Activated naive CD4-positive, alpha-beta T cell treated with anti-CD3 and anti-CD28 coated beads, Interleukin-2, amount 10 ng/mL, durations not matched to agents 7 days and 5 days (primary cell): ENCODE data around the gene KIF1B.
"Not testable (repeated sequence)": the region's sequence is repeated elsewhere in the genome, so short reads cannot be mapped to it uniquely, and the experiment has no call there.

ENCODE experiments used
- CTCF ChIA-PET: fragments of 350-600 bp; sonication (Branson Sonifier 250); formaldehyde crosslinking; loops from one replicate; lab custom pipeline; 2021; ENCODE audit warnings: antibody characterized with exemption; lab: Charles Lee
- DNase-seq: peaks from one replicate; pipeline ENCODE4 v3.0.0-alpha.2; 2020
- H3K27ac Mint-ChIP-seq: one replicate; pipeline ENCODE4 v1.8.0; 2021; ENCODE audit warnings: mild to moderate bottlenecking, moderate library complexity, mixed read lengths
- H3K27me3 Mint-ChIP-seq: one replicate; pipeline ENCODE4 v1.8.0; 2021; ENCODE audit warnings: mild to moderate bottlenecking, mixed read lengths
- H3K36me3 Mint-ChIP-seq: one replicate; pipeline ENCODE4 v1.8.0; 2021; ENCODE audit warnings: mixed read lengths
- H3K4me1 Mint-ChIP-seq: one replicate; pipeline ENCODE4 v1.8.0; 2021; ENCODE audit warnings: mixed read lengths
- H3K4me3 Mint-ChIP-seq: one replicate; pipeline ENCODE4 v1.8.0; 2021; ENCODE audit warnings: mild to moderate bottlenecking, moderate library complexity, mixed read lengths
- H3K9me3 Mint-ChIP-seq: one replicate; pipeline ENCODE4 v1.8.0; 2021; ENCODE audit warnings: mixed read lengths

Gene KIF1B

DNA sequence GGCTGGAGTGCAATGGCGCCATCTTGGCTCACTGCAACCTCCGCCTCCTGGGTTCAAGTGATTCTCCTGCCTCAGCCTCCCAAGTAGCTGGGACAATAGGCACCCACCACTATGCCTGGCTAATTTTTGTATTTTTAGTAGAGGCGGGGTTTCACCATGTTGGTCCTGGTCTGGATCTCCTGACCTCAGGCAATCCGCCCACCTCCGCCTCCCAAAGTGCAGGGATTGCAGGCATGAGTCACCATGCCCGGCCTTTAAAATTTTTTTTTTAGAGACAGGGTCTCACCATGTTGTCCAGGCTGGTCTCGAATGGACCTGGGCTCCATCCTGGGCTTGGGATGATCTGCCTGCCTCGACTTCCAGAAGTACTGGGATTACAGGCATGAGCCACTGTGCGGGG, 49.2 kb downstream of the KIF1B start:
- H3K4me1 Mint-ChIP-seq, H3K9me3 Mint-ChIP-seq, H3K4me3 Mint-ChIP-seq, H3K36me3 Mint-ChIP-seq, H3K27ac Mint-ChIP-seq, DNase-seq, H3K27me3 Mint-ChIP-seq: not testable (repeated sequence)
- CTCF ChIA-PET, result interaction anchor here (0.6 to 0.7 kb wide), 2 partner anchors 11 to 18 kb away, joined by 3 to 4 read pairs; no protein-coding TSS in a partner anchor

- Mint-ChIP-seq H3K27ac (no peak overlapping the region), H3K27me3 (no peaks in the 10 kb centered on the region), H3K4me3 (no peak overlapping the region), H3K36me3 (peaks cover 7% of the 10 kb centered on the region), H3K9me3 (no peaks in the 10 kb centered on the region), H3K4me1 (peaks cover 9% of the 10 kb centered on the region)
- CTCF ChIA-PET, result no interaction called here
- no peak for DNase-seq
Observed at GRCh38 chr1:10263450-10264082, 53.2 kb downstream of the KIF1B start.

GRCh38 chr1:10265027-10265426, 54.7 kb downstream of the KIF1B start:
- H3K9me3 Mint-ChIP-seq, result no peaks in the 10 kb centered on the region
- no peak overlapping the region for H3K4me3 Mint-ChIP-seq
- H3K36me3 Mint-ChIP-seq, result peaks cover 4% of the 10 kb centered on the region
- H3K4me1 Mint-ChIP-seq, result peaks cover 9% of the 10 kb centered on the region
- CTCF ChIA-PET, result interaction anchor here (0.5 to 1.8 kb wide), 2 partner anchors 8 to 55 kb away, joined by 3 to 5 read pairs; partner anchors contain the start of gene KIF1B
- H3K27me3 Mint-ChIP-seq, result no peaks in the 10 kb centered on the region
- no peak for DNase-seq
- no peak overlapping the region for H3K27ac Mint-ChIP-seq

GRCh38 chr1:10265900-10266299, 55.5 kb downstream of the KIF1B start:
- no peak overlapping the region for H3K4me3 Mint-ChIP-seq
- H3K27me3 Mint-ChIP-seq, result no peaks in the 10 kb centered on the region
- H3K9me3 Mint-ChIP-seq, result no peaks in the 10 kb centered on the region
- H3K36me3 Mint-ChIP-seq, result peaks cover 4% of the 10 kb centered on the region
- H3K4me1 Mint-ChIP-seq, result peaks cover 9% of the 10 kb centered on the region
- CTCF ChIA-PET, result interaction anchor here (0.7 to 1.8 kb wide), 3 partner anchors 56 to 260 kb away, joined by 3 to 5 read pairs (median 3); partner anchors contain the start of gene KIF1B
- no peak overlapping the region for H3K27ac Mint-ChIP-seq
- DNase-seq, result no peak

DNA sequence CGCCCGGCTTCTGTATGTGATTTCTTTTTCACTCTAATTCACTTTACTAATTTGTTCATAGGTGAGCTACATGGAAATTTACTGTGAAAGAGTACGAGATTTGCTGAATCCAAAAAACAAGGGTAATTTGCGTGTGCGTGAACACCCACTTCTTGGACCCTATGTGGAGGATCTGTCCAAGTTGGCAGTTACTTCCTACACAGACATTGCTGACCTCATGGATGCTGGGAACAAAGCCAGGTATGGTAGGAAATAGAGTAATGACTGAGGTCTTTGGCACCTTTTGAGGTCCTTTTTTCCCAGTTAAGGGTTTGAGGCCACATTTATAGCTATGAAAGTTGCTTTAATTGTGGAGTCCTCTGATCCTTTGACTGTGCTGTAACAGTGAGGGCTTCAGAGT, 56.9 kb downstream of the KIF1B start:
- peaks cover 12% of the 10 kb centered on the region for H3K4me1 Mint-ChIP-seq
- CTCF ChIA-PET, result no interaction called here
- DNase-seq, result no peak
- H3K27me3 Mint-ChIP-seq, result no peaks in the 10 kb centered on the region
- H3K36me3 Mint-ChIP-seq, result peaks cover 5% of the 10 kb centered on the region
- H3K4me3 Mint-ChIP-seq, result no peak overlapping the region
- no peaks in the 10 kb centered on the region for H3K9me3 Mint-ChIP-seq
- no peak overlapping the region for H3K27ac Mint-ChIP-seq

DNA sequence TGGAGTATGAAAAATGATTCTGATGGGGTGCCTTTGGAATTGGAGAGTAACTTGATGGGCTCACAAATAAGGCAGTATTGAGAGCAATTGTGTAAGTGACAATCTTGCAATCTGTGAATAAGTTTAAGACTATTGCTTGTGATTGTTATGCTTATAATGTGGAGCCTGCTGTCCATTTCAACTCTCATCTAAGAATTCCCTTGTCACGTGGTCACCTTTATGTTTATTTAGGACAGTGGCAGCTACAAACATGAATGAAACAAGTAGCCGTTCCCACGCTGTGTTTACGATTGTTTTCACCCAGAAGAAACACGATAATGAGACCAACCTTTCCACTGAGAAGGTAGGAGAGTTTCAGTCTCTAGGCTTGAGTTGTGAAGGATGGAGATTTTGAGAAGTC, 57.6 kb downstream of the KIF1B start:
- Mint-ChIP-seq H3K9me3 (no peaks in the 10 kb centered on the region), H3K36me3 (peaks cover 5% of the 10 kb centered on the region)

GRCh38 chr1:10271090-10271489, 60.7 kb downstream of the KIF1B start:
- H3K9me3 Mint-ChIP-seq, result no peaks in the 10 kb centered on the region
- DNase-seq, result no peak
- no peak overlapping the region for H3K27ac Mint-ChIP-seq
- no peak overlapping the region for H3K4me3 Mint-ChIP-seq
- H3K4me1 Mint-ChIP-seq, result peaks cover 3% of the 10 kb centered on the region
- H3K27me3 Mint-ChIP-seq, result no peaks in the 10 kb centered on the region
- peaks cover 6% of the 10 kb centered on the region for H3K36me3 Mint-ChIP-seq
- CTCF ChIA-PET, result no interaction called here

More for the DNA sequence above, 57.6 kb downstream of the KIF1B start:
- Mint-ChIP-seq H3K4me1 (peaks cover 12% of the 10 kb centered on the region), H3K27ac (no peak overlapping the region), H3K4me3 (no peak overlapping the region), H3K27me3 (no peaks in the 10 kb centered on the region)
- no peak for DNase-seq
- CTCF ChIA-PET, result no interaction called here

DNA sequence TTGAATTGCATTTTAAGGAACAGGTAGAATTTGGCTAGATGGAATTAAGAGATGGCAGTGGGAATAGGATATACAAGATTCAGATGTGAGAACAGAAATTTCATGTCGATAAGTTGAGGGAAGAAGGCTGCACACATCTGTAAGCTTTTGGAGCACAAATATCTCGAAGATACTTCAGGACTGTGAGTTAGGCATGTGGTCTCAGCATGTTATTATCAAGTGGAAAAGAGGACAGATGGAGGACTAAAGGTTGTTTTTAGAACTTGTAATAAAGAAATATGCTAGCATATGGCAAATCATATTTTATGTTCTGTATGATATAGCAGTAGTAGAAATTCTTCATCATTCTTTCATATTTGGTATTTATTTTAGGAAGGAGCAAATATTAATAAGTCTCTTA, 61.5 kb downstream of the KIF1B start:
- H3K27me3 Mint-ChIP-seq, result no peaks in the 10 kb centered on the region
- DNase-seq, result no peak
- H3K9me3 Mint-ChIP-seq, result no peaks in the 10 kb centered on the region
- H3K4me1 Mint-ChIP-seq, result peaks cover 3% of the 10 kb centered on the region
- no peak overlapping the region for H3K27ac Mint-ChIP-seq
- no peak overlapping the region for H3K4me3 Mint-ChIP-seq
- CTCF ChIA-PET, result no interaction called here
- peaks cover 6% of the 10 kb centered on the region for H3K36me3 Mint-ChIP-seq

GRCh38 chr1:10272274-10272673, 61.9 kb downstream of the KIF1B start:
- Mint-ChIP-seq H3K9me3 (no peaks in the 10 kb centered on the region), H3K27me3 (no peaks in the 10 kb centered on the region), H3K4me1 (peaks cover 3% of the 10 kb centered on the region), H3K36me3 (peaks cover 6% of the 10 kb centered on the region), H3K27ac (no peak overlapping the region), H3K4me3 (no peak overlapping the region)
- no peak for DNase-seq
- CTCF ChIA-PET, result no interaction called here

DNA sequence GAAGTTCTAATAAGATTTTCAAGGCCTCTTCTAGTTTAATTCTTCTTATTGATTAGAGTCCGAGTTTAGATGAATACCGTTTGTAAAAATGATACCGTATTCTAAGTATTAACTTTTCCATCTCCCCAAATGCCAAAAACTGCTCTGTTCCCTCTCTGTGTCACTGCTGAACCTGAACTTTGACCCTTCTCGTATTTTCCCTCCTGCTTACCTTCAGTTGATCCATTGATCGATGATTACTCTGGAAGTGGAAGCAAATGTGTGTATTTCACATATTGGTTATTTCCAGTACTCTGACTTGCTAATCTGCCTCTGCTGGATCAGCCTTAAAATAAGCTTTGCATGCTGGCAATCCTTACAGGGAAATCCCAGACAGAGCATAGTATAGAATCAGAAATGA, 68.5 kb downstream of the KIF1B start:
- no peak overlapping the region for H3K4me3 Mint-ChIP-seq
- peaks cover 7% of the 10 kb centered on the region for H3K36me3 Mint-ChIP-seq
- CTCF ChIA-PET, result no interaction called here
- H3K9me3 Mint-ChIP-seq, result no peaks in the 10 kb centered on the region
- H3K27ac Mint-ChIP-seq, result no peak overlapping the region
- no peaks in the 10 kb centered on the region for H3K27me3 Mint-ChIP-seq
- H3K4me1 Mint-ChIP-seq, result peaks cover 12% of the 10 kb centered on the region
- DNase-seq, result no peak

- Mint-ChIP-seq H3K36me3 (peaks cover 7% of the 10 kb centered on the region), H3K9me3 (no peaks in the 10 kb centered on the region), H3K27me3 (no peaks in the 10 kb centered on the region), H3K4me3 (no peak overlapping the region), H3K27ac (no peak overlapping the region), H3K4me1 (peaks cover 12% of the 10 kb centered on the region)
- CTCF ChIA-PET, result no interaction called here
- no peak for DNase-seq
Observed at GRCh38 chr1:10280439-10281350, 70.3 kb downstream of the KIF1B start.

GRCh38 chr1:10283318-10283984, 73.1 kb downstream of the KIF1B start:
- H3K4me1 Mint-ChIP-seq, result peaks cover 12% of the 10 kb centered on the region
- CTCF ChIA-PET, result interaction anchor here (0.6 to 0.9 kb wide), 2 partner anchors 54 to 100 kb away, joined by 3 read pairs; no protein-coding TSS in a partner anchor
- H3K9me3 Mint-ChIP-seq, result no peaks in the 10 kb centered on the region
- H3K4me3 Mint-ChIP-seq, result no peak overlapping the region
- H3K27me3 Mint-ChIP-seq, result no peaks in the 10 kb centered on the region
- no peak for DNase-seq
- H3K36me3 Mint-ChIP-seq, result peaks cover 7% of the 10 kb centered on the region
- H3K27ac Mint-ChIP-seq, result no peak overlapping the region

GRCh38 chr1:10286244-10286643, 75.9 kb downstream of the KIF1B start:
- CTCF ChIA-PET, result no interaction called here
- peaks cover 6% of the 10 kb centered on the region for H3K36me3 Mint-ChIP-seq
- no peaks in the 10 kb centered on the region for H3K9me3 Mint-ChIP-seq

GRCh38 chr1:10287023-10287645, 76.8 kb downstream of the KIF1B start:
- no peaks in the 10 kb centered on the region for H3K9me3 Mint-ChIP-seq
- H3K4me1 Mint-ChIP-seq, result peaks cover 9% of the 10 kb centered on the region
- H3K27me3 Mint-ChIP-seq, result no peaks in the 10 kb centered on the region
- no peak overlapping the region for H3K27ac Mint-ChIP-seq
- H3K36me3 Mint-ChIP-seq, result peaks cover 6% of the 10 kb centered on the region
- no peak for DNase-seq
- H3K4me3 Mint-ChIP-seq, result no peak overlapping the region
- CTCF ChIA-PET, result interaction anchor here (0.6 kb wide), 1 partner anchor 10 kb away, joined by 5 read pairs; no protein-coding TSS in a partner anchor

More at GRCh38 chr1:10286244-10286643, 75.9 kb downstream of the KIF1B start:
- no peak overlapping the region for H3K27ac Mint-ChIP-seq
- peaks cover 9% of the 10 kb centered on the region for H3K4me1 Mint-ChIP-seq
- no peak for DNase-seq
- no peaks in the 10 kb centered on the region for H3K27me3 Mint-ChIP-seq
- no peak overlapping the region for H3K4me3 Mint-ChIP-seq
